ENCODE measurements around the gene REEP3.

DNA sequence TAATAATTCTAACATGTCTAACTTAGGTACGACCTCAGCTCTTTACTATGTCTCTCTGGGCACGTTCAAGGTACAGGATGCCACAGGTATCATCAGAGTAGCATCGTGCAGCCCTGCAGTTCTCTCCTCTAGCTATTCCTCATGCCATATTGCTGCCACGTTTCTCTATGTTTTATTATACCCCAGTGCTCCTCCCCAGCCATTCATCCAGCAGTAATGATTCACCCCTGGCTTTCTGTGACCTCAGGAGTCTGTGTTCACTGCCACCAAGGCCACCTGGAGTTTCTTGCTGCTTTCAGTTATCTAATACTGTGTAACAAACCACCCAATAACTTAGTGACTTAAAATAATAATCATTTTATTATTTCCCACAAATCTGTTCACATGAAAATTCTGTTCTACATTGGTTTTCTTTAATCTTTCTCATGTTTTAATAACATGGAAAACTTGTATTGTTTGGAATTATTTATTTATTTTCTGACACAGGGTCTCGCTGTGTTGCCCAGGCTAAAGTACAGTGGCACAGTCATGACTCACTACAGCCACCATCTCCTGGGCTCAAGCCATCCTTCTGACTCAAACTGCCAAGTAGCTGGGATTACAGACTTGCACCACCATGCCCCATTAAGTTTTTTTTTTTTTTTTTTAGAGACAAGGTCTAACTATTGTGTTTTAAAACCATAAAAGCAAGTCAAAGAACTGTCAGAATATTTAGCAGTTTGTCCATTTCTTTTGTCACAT lies 21.8 kb downstream of the REEP3 start:
- TF ChIP-seq, protein P1, sequence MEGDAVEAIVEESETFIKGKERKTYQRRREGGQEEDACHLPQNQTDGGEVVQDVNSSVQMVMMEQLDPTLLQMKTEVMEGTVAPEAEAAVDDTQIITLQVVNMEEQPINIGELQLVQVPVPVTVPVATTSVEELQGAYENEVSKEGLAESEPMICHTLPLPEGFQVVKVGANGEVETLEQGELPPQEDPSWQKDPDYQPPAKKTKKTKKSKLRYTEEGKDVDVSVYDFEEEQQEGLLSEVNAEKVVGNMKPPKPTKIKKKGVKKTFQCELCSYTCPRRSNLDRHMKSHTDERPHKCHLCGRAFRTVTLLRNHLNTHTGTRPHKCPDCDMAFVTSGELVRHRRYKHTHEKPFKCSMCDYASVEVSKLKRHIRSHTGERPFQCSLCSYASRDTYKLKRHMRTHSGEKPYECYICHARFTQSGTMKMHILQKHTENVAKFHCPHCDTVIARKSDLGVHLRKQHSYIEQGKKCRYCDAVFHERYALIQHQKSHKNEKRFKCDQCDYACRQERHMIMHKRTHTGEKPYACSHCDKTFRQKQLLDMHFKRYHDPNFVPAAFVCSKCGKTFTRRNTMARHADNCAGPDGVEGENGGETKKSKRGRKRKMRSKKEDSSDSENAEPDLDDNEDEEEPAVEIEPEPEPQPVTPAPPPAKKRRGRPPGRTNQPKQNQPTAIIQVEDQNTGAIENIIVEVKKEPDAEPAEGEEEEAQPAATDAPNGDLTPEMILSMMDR (IDR thresholded peaks at IDR 0.05) = no peak
- no peak for TF ChIP-seq POLR2A (IDR thresholded peaks at IDR 0.05)

All from Peyer's patch (tissue), 4 donors.